HepG2 (cell line): ENCODE measurements around the gene RPL27A. TPM values are rescaled to one million over a fixed set of nuclear protein-coding genes. Genes with fewer than 3 reads are reported as not detected.

Experiments used
- ATAC-seq: fragments of 200-7000 bp; cut with Tn5 transposase; 3 replicates; pipeline ENCODE4 v1.9.1; 2020; ENCODE audit warnings: mild to moderate bottlenecking, moderate library complexity
- BruUV-seq: library from RNA; stranded (reverse); fragments of 400-500 nt; replicated peaks from 2 replicates; lab custom pipeline; 2021; lab: Mats Ljungman, UMichigan
- CTCF ChIA-PET: fragments of 300-600 bp; formaldehyde crosslinking; extraction: SDS; loops from one replicate; lab custom pipeline; 2021; ENCODE audit warnings: low total read pairs, inconsistent platforms, low intra/inter-chr PET ratio; lab: Yijun Ruan, JAX
- POLR2A ChIA-PET: fragments of 350-600 bp; sonication (Branson Sonifier 250); formaldehyde crosslinking; loops from one replicate; lab custom pipeline; 2020; ENCODE audit warnings: antibody characterized with exemption, inconsistent platforms; lab: Yijun Ruan, JAX
- DNase-seq: peaks from one replicate; pipeline ENCODE4 v3.0.0-alpha.2; 2015; ENCODE audit warnings: low spot score
- FAIRE-seq: peaks from 3 replicates; lab custom pipeline; 2011; peaks lifted over from hg19 to GRCh38; lab: Jason Lieb, UNC
- H2AFZ ChIP-seq: one replicate; pipeline ENCODE4 v1.6.1; 2011; ENCODE audit warnings: low read length, inconsistent platforms
- H3K27ac ChIP-seq: fragments of 300-600 bp; 3 replicates; pipeline ENCODE4 v1.8.0; 2011; ENCODE audit warnings: mixed run types, mild to moderate bottlenecking, mixed read lengths, low read length, inconsistent platforms; ENCODE audit not compliant: insufficient read depth; ENCODE audit errors: extremely low read length
- H3K27me3 ChIP-seq, 2 experiments: fragments of 200-600 bp in 1 of 2; 2 replicates in 1 of 2; 3 replicates in 1 of 2; pipeline versions ENCODE4 v1.6.0 to v1.8.0; 2011; ENCODE audit warnings: low read length in 2 of 2, mild to moderate bottlenecking in 2 of 2, moderate library complexity in 2 of 2, inconsistent platforms in 1 of 2; ENCODE audit not compliant: insufficient read depth in 2 of 2, control insufficient read depth in 1 of 2
- H3K36me3 ChIP-seq, 2 experiments: fragments of 200-600 bp in 1 of 2; replicated peaks in 1 of 2; 2 replicates in 1 of 2; 3 replicates in 1 of 2; pipeline versions ENCODE4 v1.5.1 to v1.8.0; 2011; ENCODE audit warnings: low read length in 2 of 2, inconsistent platforms in 1 of 2; ENCODE audit not compliant: insufficient read depth in 2 of 2, control insufficient read depth in 1 of 2
- H3K4me1 ChIP-seq: 2 replicates; pipeline ENCODE4 v1.5.1; 2012; ENCODE audit warnings: low read length, inconsistent platforms; ENCODE audit not compliant: insufficient read depth
- H3K4me2 ChIP-seq: 2 replicates; pipeline ENCODE4 v1.6.0; 2011; ENCODE audit warnings: low read depth, low read length, inconsistent platforms
- H3K4me3 ChIP-seq, 3 experiments: fragments of 200-600 bp in 1 of 3; sonication (generic), shearing (Covaris generic) in 1 of 3; replicated peaks in 1 of 3; 2 replicates each; pipeline ENCODE4 v1.5.1; 2011 to 2016; ENCODE audit warnings: low read length in 3 of 3, inconsistent platforms in 2 of 3, low read depth in 2 of 3, mild to moderate bottlenecking in 2 of 3, control low read depth in 1 of 3, mixed read lengths in 1 of 3; ENCODE audit not compliant: insufficient read depth in 1 of 3
- H3K79me2 ChIP-seq: one replicate; pipeline ENCODE4 v1.6.1; 2011; ENCODE audit warnings: low read length, inconsistent platforms; ENCODE audit not compliant: insufficient read depth
- H3K9ac ChIP-seq: 2 replicates; pipeline ENCODE4 v1.6.0; 2011; ENCODE audit warnings: mild to moderate bottlenecking, low read depth, low read length, inconsistent platforms; ENCODE audit not compliant: insufficient read depth
- H3K9me3 ChIP-seq: 2 replicates; pipeline ENCODE4 v1.5.1; 2012; ENCODE audit warnings: mild to moderate bottlenecking, low read length
- H4K20me1 ChIP-seq: 2 replicates; pipeline ENCODE4 v1.6.0; 2011; ENCODE audit warnings: inconsistent platforms, mild to moderate bottlenecking, low read length, moderate library complexity; ENCODE audit not compliant: insufficient read depth
- ARHGAP35 ChIP-seq: sonication (generic); formaldehyde crosslinking; IDR thresholded peaks from 2 replicates; pipeline ENCODE4 v1.9.0; 2022; ENCODE audit warnings: mild to moderate bottlenecking, inconsistent platforms, moderate library complexity, missing genetic modification reagents, borderline replicate concordance
- ATAD3A ChIP-seq: sonication (generic); formaldehyde crosslinking; IDR thresholded peaks from 2 replicates; pipeline ENCODE4 v1.4.0; 2020; ENCODE audit warnings: missing genetic modification reagents
- ETV6 ChIP-seq: sonication (generic); formaldehyde crosslinking; conservative IDR thresholded peaks from 2 replicates; pipeline ENCODE4 v1.4.0; 2020; ENCODE audit warnings: missing genetic modification reagents
- FOXO4 ChIP-seq: sonication (generic); formaldehyde crosslinking; conservative IDR thresholded peaks from 2 replicates; pipeline ENCODE4 v1.8.1; 2023; ENCODE audit warnings: missing genetic modification reagents
- NFAT5 ChIP-seq: sonication (generic); formaldehyde crosslinking; IDR thresholded peaks from 2 replicates; pipeline ENCODE4 v1.4.0; 2020; ENCODE audit warnings: missing genetic modification reagents
- NR2F6 ChIP-seq, 2 experiments: IDR thresholded peaks; 2 replicates each; pipeline ENCODE4 v1.6.1; 2016; ENCODE audit warnings: antibody characterized with exemption in 1 of 2, mild to moderate bottlenecking in 1 of 2
- PAWR ChIP-seq: sonication (generic); formaldehyde crosslinking; IDR thresholded peaks from 2 replicates; pipeline ENCODE4 v1.4.0; 2020; ENCODE audit warnings: missing genetic modification reagents, mild to moderate bottlenecking, borderline replicate concordance
- RXRA ChIP-seq: sonication (generic); formaldehyde crosslinking; IDR thresholded peaks from 2 replicates; pipeline ENCODE4 v1.5.1; 2020; ENCODE audit warnings: missing genetic modification reagents
- SPEN ChIP-seq: sonication (generic); formaldehyde crosslinking; IDR thresholded peaks from 2 replicates; pipeline ENCODE4 v1.5.1; 2020; ENCODE audit warnings: low read depth, mild to moderate bottlenecking, missing genetic modification reagents
- TBX2 ChIP-seq: sonication (generic); formaldehyde crosslinking; IDR thresholded peaks from 2 replicates; pipeline ENCODE4 v1.5.0; 2020; ENCODE audit warnings: missing genetic modification reagents, mild to moderate bottlenecking, borderline replicate concordance
- ZNF205 ChIP-seq: IDR thresholded peaks from 2 replicates; pipeline ENCODE4 v1.6.1; 2018; ENCODE audit warnings: missing biosample characterization, missing genetic modification reagents
- WGBS: methylation state at CpG from one replicate; pipeline ENCODE4 v1.1.6; 2017; ENCODE audit warnings: low lambda C conversion rate; 5-methylcytosine and 5-hydroxymethylcytosine counted together
- in situ Hi-C: cut with HindIII; loops from 2 replicates; pipeline ENCODE4 v1.10.0; 2017; ENCODE audit warnings: low pct_unique_long_range_greater_than_20kb; ENCODE audit not compliant: extremely low pct_ligation_motif_present
- intact Hi-C: fragments of 100-400 bp; cut with micrococcal nuclease; formaldehyde crosslinking; loops from one replicate; pipeline ENCODE4 v1.10.0; 2022; ENCODE audit not compliant: unreplicated experiment
- polyA plus RNA-seq, 8 experiments: library from polyadenylated mRNA; depleted of rRNA in 3 of 8; stranded (reverse) in 7 of 8; unstranded in 1 of 8; fragments of >200 nt; fragmentation: Illumina TruSeq in 4 of 8; extraction: Trizol in 4 of 8; gene quantifications; 2 replicates each; pipeline versions ENCODE4 v1.2.1 to v1.2.3, GENCODE V29; 2011 to 2016; ENCODE audit warnings: low read depth in 4 of 8, missing spikeins in 1 of 8, mixed read lengths in 1 of 8; ENCODE audit not compliant: insufficient read depth in 1 of 8
- total RNA-seq, 5 experiments: library from RNA; depleted of rRNA; stranded (reverse); fragments of >200 nt; fragmentation: Illumina TruSeq; extraction: Trizol; gene quantifications; 2 replicates each; pipeline ENCODE4 v1.2.3, GENCODE V29; 2016; ENCODE audit warnings: low read depth in 1 of 5
- TF ChIP-seq, protein P1 (sequence below): fragments of 450-650 bp; IDR thresholded peaks from 2 replicates; pipeline ENCODE4 v1.6.1; 2017; ENCODE audit warnings: mild to moderate bottlenecking

The RPL27A gene
- total and polyA plus RNA-seq, 2 of the 13 experiments (the other 11 are each of a cell fraction or from before 2014, with no cell fraction given), result 1,531 to 2,153 TPM

- TF ChIP-seq FOXO4 (CRISPR knock-in tag) (no peak), NFAT5 (CRISPR knock-in tag) (no peak)
Observed at GRCh38 chr11:8639655-8640054, 42.9 kb upstream of the RPL27A start (continued).

- H3K36me3 ChIP-seq, result peaks cover 29 to 48% of the 10 kb centered on the region in 2 experiments
- no peak for DNase-seq
- no peaks in the 10 kb centered on the region for H3K27me3 ChIP-seq
- H3K9me3 ChIP-seq, result no peaks in the 10 kb centered on the region
- ATAC-seq, result no peak
- ChIA-PET POLR2A (interaction anchor here (1.3 kb wide), 1 partner anchor 42 kb away, joined by 3 read pairs; the partner anchor contains the start of genes RPL27A and TRIM66), CTCF (no interaction called here)
- no peaks in the 10 kb centered on the region for H3K4me1 ChIP-seq
- H3K4me3 ChIP-seq, result no peak overlapping the region
- TF ChIP-seq PAWR (CRISPR knock-in tag) (no peak), NR2F6 (IDR thresholded peaks at IDR 0.05) (no peak), NR2F6 (CRISPR knock-in tag; IDR thresholded peaks at IDR 0.05) (no peak), TBX2 (no peak), ETV6 (CRISPR knock-in tag) (no peak), ZNF205 (no peak), SPEN (CRISPR knock-in tag) (no peak), RXRA (CRISPR knock-in tag) (no peak), ARHGAP35 (no peak), ATAD3A (no peak)
- TF ChIP-seq, protein P1, sequence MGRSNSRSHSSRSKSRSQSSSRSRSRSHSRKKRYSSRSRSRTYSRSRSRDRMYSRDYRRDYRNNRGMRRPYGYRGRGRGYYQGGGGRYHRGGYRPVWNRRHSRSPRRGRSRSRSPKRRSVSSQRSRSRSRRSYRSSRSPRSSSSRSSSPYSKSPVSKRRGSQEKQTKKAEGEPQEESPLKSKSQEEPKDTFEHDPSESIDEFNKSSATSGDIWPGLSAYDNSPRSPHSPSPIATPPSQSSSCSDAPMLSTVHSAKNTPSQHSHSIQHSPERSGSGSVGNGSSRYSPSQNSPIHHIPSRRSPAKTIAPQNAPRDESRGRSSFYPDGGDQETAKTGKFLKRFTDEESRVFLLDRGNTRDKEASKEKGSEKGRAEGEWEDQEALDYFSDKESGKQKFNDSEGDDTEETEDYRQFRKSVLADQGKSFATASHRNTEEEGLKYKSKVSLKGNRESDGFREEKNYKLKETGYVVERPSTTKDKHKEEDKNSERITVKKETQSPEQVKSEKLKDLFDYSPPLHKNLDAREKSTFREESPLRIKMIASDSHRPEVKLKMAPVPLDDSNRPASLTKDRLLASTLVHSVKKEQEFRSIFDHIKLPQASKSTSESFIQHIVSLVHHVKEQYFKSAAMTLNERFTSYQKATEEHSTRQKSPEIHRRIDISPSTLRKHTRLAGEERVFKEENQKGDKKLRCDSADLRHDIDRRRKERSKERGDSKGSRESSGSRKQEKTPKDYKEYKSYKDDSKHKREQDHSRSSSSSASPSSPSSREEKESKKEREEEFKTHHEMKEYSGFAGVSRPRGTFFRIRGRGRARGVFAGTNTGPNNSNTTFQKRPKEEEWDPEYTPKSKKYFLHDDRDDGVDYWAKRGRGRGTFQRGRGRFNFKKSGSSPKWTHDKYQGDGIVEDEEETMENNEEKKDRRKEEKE, result no peak
- no peak overlapping the region for H3K27ac ChIP-seq
- no peak overlapping the region for H3K4me2 ChIP-seq
- BruUV-seq, result no TSS peak
- intact Hi-C loops, result no loop called here
- 100% methylated on average over 3 of the region's 5 CpGs for WGBS
- no peak overlapping the region for H2AFZ ChIP-seq
- FAIRE-seq, result no peak
- no peaks in the 10 kb centered on the region for H4K20me1 ChIP-seq
- H3K9ac ChIP-seq, result no peak overlapping the region
- in situ Hi-C loops, result no loop called here
- H3K79me2 ChIP-seq, result no peaks in the 10 kb centered on the region
Observed at GRCh38 chr11:8640267-8640906, 42.2 kb upstream of the RPL27A start.
